NCI-H526 treated with DMSO at 0.1 percent for 48 hours (cell line): ENCODE measurements around the gene AKAP6.

Source experiments
- DNase-seq: peaks from one replicate; lab custom pipeline; 2025; lab: John Stamatoyannopoulos, UW

AKAP6 gene

GRCh38 chr14:32669391-32669790, 340.3 kb downstream of the AKAP6 start:
- no peak for DNase-seq

GRCh38 chr14:32675433-32675832, 346.3 kb downstream of the AKAP6 start:
- DNase-seq = no peak

GRCh38 chr14:32677129-32677780, 348.2 kb downstream of the AKAP6 start:
- no peak for DNase-seq

- no peak for DNase-seq
Measured at GRCh38 chr14:32678088-32678487, 349.0 kb downstream of the AKAP6 start.

- no peak for DNase-seq
Measured at GRCh38 chr14:32679927-32680612, 351.0 kb downstream of the AKAP6 start.

- no peak for DNase-seq
Measured at GRCh38 chr14:32681598-32681997, 352.5 kb downstream of the AKAP6 start.

GRCh38 chr14:32682214-32682613, 353.1 kb downstream of the AKAP6 start:
- no peak for DNase-seq

- DNase-seq = no peak
Measured at GRCh38 chr14:32683679-32684078, 354.6 kb downstream of the AKAP6 start.

GRCh38 chr14:32688941-32689340, 359.8 kb downstream of the AKAP6 start:
- no peak for DNase-seq

GRCh38 chr14:32692441-32692840, 363.3 kb downstream of the AKAP6 start:
- no peak for DNase-seq

GRCh38 chr14:32693114-32693513, 364.0 kb downstream of the AKAP6 start:
- DNase-seq = no peak

- DNase-seq = peak; percentile 8
Measured at GRCh38 chr14:32694795-32695449, 365.8 kb downstream of the AKAP6 start.

GRCh38 chr14:32696325-32697091, 367.4 kb downstream of the AKAP6 start:
- DNase-seq = no peak

GRCh38 chr14:32697114-32697513, 368.0 kb downstream of the AKAP6 start:
- no peak for DNase-seq

GRCh38 chr14:32697704-32698103, 368.6 kb downstream of the AKAP6 start:
- DNase-seq = no peak

GRCh38 chr14:32698831-32699230, 369.7 kb downstream of the AKAP6 start:
- DNase-seq = no peak

GRCh38 chr14:32701475-32701874, 372.4 kb downstream of the AKAP6 start:
- DNase-seq = no peak

- no peak for DNase-seq
Measured at GRCh38 chr14:32702088-32702487, 373.0 kb downstream of the AKAP6 start.

GRCh38 chr14:32702562-32702961, 373.5 kb downstream of the AKAP6 start:
- no peak for DNase-seq

GRCh38 chr14:32703183-32703621, 374.1 kb downstream of the AKAP6 start:
- no peak for DNase-seq

GRCh38 chr14:32706721-32707519, 377.8 kb downstream of the AKAP6 start:
- DNase-seq = no peak
